Brain microvascular endothelial cell (primary cell): ENCODE data around the gene IGLON5.

Experiments
- DNase-seq: peaks from one replicate; pipeline ENCODE4 v3.0.0-alpha.2; 2020
- H3K27ac ChIP-seq: fragments of 250-450 bp; sonication (Bioruptor Pico); 2 replicates; pipeline ENCODE4 v1.5.1; 2020; ENCODE audit warnings: mild to moderate bottlenecking, moderate library complexity
- H3K27me3 ChIP-seq: fragments of 250-450 bp; sonication (Bioruptor Pico); replicated peaks from 2 replicates; pipeline ENCODE4 v1.5.1; 2020; ENCODE audit warnings: mild to moderate bottlenecking
- H3K36me3 ChIP-seq: fragments of 250-450 bp; sonication (Bioruptor Pico); replicated peaks from 2 replicates; pipeline ENCODE4 v1.5.1; 2020; ENCODE audit warnings: mild to moderate bottlenecking
- H3K4me3 ChIP-seq: 2 replicates; pipeline ENCODE4 v1.5.1; 2011; ENCODE audit warnings: low read depth, mild to moderate bottlenecking, control low read depth, low read length, moderate library complexity
- in situ Hi-C: cut with HindIII; loops from 2 replicates; pipeline ENCODE4 v1.10.0; 2017; ENCODE audit warnings: low sequenced_read_pairs, low pct_ligation_motif_present
- TF ChIP-seq, protein P1 (sequence below): IDR thresholded peaks from 2 replicates; pipeline ENCODE4 v1.5.1; 2011; ENCODE audit warnings: low read depth, mild to moderate bottlenecking, moderate library complexity, low read length, control low read depth, inconsistent platforms; ENCODE audit errors: missing control alignments

IGLON5 gene

DNA sequence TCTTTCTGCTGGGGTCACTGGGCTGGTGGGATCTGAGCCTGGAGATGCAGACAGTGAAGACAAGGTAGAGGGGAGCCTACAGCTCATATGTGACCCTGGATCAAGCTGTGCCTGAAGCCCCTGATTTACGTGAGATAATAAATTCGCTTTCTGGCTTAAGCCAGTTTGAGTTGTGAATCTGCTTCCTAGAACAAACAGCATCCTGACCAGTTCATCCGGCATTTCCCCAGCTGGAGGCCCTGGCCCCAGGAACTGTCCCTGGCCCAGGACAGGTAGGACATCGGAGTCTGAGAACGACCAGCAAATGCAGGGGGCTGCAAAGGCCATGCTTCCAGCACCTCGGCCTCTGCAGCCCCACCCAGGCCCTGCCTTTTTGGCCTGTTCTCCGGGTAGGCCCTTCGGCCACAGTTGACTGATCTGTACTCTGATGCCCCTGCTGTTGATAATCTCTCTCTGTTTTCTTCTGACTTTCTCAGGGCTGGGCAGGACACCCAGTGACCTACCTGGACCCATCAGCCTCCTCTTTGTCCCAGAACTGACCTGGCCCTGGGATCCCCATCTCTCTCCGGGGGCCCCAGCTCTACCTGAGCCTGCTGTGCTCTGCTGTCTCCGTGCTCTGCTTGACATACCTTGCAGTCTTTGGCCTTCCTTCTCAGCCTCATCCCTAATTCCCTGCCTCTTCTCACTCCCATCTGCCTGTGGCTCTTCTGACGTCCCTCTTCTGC, 40.0 kb downstream of the IGLON5 start:
- Histone ChIP-seq H3K27ac (no peak overlapping the region), H3K4me3 (no peak overlapping the region), H3K36me3 (peaks cover 6% of the 10 kb centered on the region), H3K27me3 (no peaks in the 10 kb centered on the region)
- no peak for DNase-seq
- in situ Hi-C loops, result no loop called here
- TF ChIP-seq, protein P1, sequence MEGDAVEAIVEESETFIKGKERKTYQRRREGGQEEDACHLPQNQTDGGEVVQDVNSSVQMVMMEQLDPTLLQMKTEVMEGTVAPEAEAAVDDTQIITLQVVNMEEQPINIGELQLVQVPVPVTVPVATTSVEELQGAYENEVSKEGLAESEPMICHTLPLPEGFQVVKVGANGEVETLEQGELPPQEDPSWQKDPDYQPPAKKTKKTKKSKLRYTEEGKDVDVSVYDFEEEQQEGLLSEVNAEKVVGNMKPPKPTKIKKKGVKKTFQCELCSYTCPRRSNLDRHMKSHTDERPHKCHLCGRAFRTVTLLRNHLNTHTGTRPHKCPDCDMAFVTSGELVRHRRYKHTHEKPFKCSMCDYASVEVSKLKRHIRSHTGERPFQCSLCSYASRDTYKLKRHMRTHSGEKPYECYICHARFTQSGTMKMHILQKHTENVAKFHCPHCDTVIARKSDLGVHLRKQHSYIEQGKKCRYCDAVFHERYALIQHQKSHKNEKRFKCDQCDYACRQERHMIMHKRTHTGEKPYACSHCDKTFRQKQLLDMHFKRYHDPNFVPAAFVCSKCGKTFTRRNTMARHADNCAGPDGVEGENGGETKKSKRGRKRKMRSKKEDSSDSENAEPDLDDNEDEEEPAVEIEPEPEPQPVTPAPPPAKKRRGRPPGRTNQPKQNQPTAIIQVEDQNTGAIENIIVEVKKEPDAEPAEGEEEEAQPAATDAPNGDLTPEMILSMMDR, result no peak

DNA sequence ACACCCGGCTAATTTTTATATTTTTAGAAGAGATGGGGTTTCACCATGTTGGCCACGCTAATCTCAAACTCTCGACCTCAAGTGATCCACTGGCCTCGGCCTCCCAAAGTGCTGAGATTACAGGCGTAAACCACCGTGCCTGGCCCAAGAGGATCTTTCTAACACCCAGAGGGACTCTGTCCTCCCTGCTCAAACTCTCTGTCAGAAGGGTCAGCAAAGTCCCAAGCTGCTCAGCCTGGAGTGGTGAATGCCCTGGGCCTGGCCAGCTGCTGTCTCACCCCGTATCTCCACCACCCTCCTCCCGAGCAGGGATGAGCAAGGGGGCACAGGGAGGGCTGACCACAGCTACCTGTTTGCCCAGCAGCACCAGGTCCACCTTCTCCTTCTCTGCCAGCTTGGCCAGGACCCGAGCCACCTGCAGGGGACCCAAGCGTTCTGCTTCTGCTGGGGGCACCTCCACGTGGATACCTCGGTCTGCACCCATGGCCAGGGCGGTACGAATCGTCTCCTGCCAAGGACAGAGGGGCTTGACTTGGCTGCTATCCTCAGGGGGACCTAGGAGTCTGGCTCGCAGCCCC, 41.4 kb downstream of the IGLON5 start:
- Histone ChIP-seq H3K36me3 (peaks cover 6% of the 10 kb centered on the region), H3K4me3 (no peak overlapping the region), H3K27ac (no peak overlapping the region), H3K27me3 (no peaks in the 10 kb centered on the region)
- DNase-seq, result no peak
- TF ChIP-seq, protein P1, result no peak
- in situ Hi-C loops, result no loop called here

DNA sequence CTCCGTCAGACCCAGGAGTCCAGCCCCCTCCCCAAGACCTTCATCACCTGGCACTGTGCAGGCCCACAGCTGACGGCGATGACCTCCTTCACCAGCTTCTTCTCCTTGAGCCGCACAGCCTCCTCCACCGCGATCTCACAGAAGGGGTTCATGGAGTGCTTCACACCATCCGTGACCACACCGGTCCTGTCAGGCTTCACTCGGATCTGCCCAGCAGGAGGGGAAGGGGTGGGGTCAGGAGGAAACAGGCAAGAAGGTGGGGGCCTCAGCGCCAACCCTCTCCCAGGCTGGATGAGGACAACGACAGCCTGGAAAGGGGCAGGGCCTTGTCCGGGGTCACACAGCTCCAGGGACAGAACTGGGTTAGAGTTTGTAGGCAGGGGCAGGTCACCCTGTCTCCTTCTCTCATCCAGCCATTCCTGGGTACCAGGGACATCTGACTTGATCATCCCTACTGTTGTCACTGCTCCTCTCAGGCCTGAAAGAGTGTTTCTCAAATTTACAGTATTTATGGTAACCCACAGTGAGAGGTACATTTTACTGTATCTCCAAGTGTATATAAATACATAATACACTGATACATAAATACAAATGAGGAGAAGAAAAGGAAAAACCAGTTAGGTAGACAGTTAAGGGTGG, 42.8 kb downstream of the IGLON5 start:
- H3K27ac ChIP-seq, result peak overlapping the region; percentile 0
- DNase-seq, result peak; percentile 14
- no peaks in the 10 kb centered on the region for H3K27me3 ChIP-seq
- H3K36me3 ChIP-seq, result peaks cover 6% of the 10 kb centered on the region
- in situ Hi-C loops, result no loop called here
- no peak overlapping the region for H3K4me3 ChIP-seq
- TF ChIP-seq, protein P1, result no peak

DNA sequence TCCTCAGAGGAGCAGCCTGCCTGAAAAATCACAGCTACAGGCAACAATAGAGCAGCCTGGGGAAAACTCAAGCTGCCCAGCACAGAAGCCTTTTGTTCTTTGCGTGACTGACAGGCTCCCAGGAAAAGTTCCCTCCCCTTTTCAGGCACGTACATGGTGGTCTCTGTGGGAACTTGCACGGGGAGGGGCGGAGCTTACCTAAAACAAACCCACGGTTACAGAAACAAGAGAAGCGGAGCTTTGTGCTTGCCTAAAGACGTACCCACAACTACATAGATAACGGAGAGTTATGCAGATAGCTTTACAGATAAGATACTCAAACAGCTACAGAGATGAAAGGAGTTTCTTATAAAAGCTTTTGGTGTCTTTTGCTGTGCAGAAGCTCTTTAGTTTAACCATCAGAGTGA, 43.3 kb downstream of the IGLON5 start:
- Histone ChIP-seq H3K27ac (peak overlapping the region; percentile 0), H3K27me3 (no peaks in the 10 kb centered on the region), H3K4me3 (no peak overlapping the region), H3K36me3 (peaks cover 6% of the 10 kb centered on the region)
- TF ChIP-seq, protein P1, result no peak
- in situ Hi-C loops, result no loop called here
- peak; percentile 70 for DNase-seq

DNA sequence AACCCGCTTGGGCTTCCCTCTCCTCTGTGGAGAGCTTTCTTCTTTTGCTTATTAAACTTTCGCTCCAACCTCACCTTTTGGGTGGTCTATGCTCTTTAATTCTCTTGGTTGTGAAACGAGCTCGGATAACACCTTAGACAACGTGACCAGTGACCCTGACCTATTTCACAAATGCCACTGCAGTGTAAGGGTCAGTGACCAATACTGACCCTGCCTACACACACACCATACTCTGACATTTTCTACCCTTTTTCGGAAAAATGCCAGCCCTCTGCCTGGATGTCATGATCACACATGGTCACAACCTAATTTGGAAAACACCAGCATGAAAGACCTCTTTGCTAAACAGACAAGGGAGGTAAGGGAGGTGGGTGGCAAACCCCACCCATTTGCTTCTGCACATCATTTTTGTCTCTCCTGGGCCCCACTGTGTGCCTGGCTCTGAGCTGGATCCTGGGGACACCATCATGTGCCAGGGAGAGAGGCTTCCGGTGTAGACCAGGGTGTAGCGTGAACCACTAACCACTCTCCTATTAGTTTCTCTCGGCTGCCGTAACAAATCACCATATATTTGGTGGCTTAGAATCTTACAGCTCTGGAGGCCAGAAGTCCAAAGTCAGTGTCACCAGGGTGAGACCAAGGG, 44.8 kb downstream of the IGLON5 start:
- in situ Hi-C loops, result no loop called here
- no peak for DNase-seq
- TF ChIP-seq, protein P1, result no peak
- no peaks in the 10 kb centered on the region for H3K27me3 ChIP-seq
- H3K36me3 ChIP-seq, result peaks cover 4% of the 10 kb centered on the region
- H3K4me3 ChIP-seq, result no peak overlapping the region
- no peak overlapping the region for H3K27ac ChIP-seq
